Lower lobe of right lung (tissue), 2 donors: Measurements from ENCODE around the gene ARHGEF28. TPM values are rescaled to one million over a fixed set of nuclear protein-coding genes. Genes with fewer than 3 reads are reported as not detected.

Experiments used
- ATAC-seq, 2 donors: fragments of 200-7000 bp; cut with Tn5 transposase; one replicate each; pipeline ENCODE4 v1.9.1; 2020 to 2022; ENCODE audit warnings: mild to moderate bottlenecking in 2 of 2, moderate library complexity in 2 of 2
- DNase-seq: peaks from one replicate; pipeline ENCODE4 v3.0.0-alpha.2; 2020
- H3K27ac ChIP-seq: fragments of 200-600 bp; one replicate; pipeline ENCODE4 v1.8.0; 2022
- H3K27me3 ChIP-seq: fragments of 200-600 bp; one replicate; pipeline ENCODE4 v1.8.0; 2022; ENCODE audit warnings: low read depth
- H3K36me3 ChIP-seq: fragments of 200-600 bp; one replicate; pipeline ENCODE4 v1.8.0; 2022; ENCODE audit warnings: mild to moderate bottlenecking
- H3K4me1 ChIP-seq: fragments of 200-600 bp; one replicate; pipeline ENCODE4 v1.8.0; 2022
- H3K4me3 ChIP-seq: fragments of 200-600 bp; one replicate; pipeline ENCODE4 v1.8.0; 2022; ENCODE audit warnings: mild to moderate bottlenecking
- H3K9me3 ChIP-seq: fragments of 200-600 bp; one replicate; pipeline ENCODE4 v1.8.0; 2022
- CTCF ChIP-seq: fragments of 200-600 bp; IDR thresholded peaks from one replicate; pipeline ENCODE4 v1.8.0; 2022; ENCODE audit warnings: antibody characterized with exemption, mild to moderate bottlenecking
- intact Hi-C: fragments of 100-400 bp; cut with DNase I; formaldehyde crosslinking; loops from one replicate; pipeline ENCODE4 v1.11.0; 2022
- total RNA-seq: library from RNA; stranded (reverse); fragmentation: NEBNext Ultra II Directional; extraction: Animal tissue kit (Norgen Biotek cat#: 25700); gene quantifications from one replicate; pipeline ENCODE4 v1.2.1, GENCODE V29; 2021
- donor health status: DM: no; HTN: yes; CAD: no; lungs with severe emphysema.

ARHGEF28 gene
- total RNA-seq, 1 donor from 2014 or later: 30.4 TPM

- intact Hi-C loops: no loop called here
- Histone ChIP-seq H3K4me1 (peaks cover 7% of the 10 kb centered on the region), H3K9me3 (no peaks in the 10 kb centered on the region), H3K36me3 (no peaks in the 10 kb centered on the region), H3K27ac (no peak overlapping the region), H3K4me3 (no peak overlapping the region), H3K27me3 (peaks cover 3% of the 10 kb centered on the region)
- no peak for ATAC-seq
- TF ChIP-seq CTCF: no peak
- DNase-seq: no peak
Measured at GRCh38 chr5:73630765-73631164, 4.8 kb downstream of the ARHGEF28 start.

- no peak for TF ChIP-seq CTCF
- Histone ChIP-seq H3K9me3 (no peaks in the 10 kb centered on the region), H3K27me3 (peaks cover 3% of the 10 kb centered on the region), H3K27ac (no peak overlapping the region), H3K4me3 (no peak overlapping the region), H3K4me1 (peaks cover 3% of the 10 kb centered on the region), H3K36me3 (no peaks in the 10 kb centered on the region)
- no peak for ATAC-seq
- DNase-seq: no peak
- intact Hi-C loops: no loop called here
Measured at GRCh38 chr5:73631500-73631899, 5.5 kb downstream of the ARHGEF28 start.

- Histone ChIP-seq H3K4me1 (no peaks in the 10 kb centered on the region), H3K4me3 (no peak overlapping the region), H3K27ac (no peak overlapping the region), H3K27me3 (peaks cover 3% of the 10 kb centered on the region), H3K36me3 (no peaks in the 10 kb centered on the region), H3K9me3 (no peaks in the 10 kb centered on the region)
- ATAC-seq: no peak
- TF ChIP-seq CTCF: no peak
- intact Hi-C loops: no loop called here
- no peak for DNase-seq
Measured at GRCh38 chr5:73633060-73633459, 7.1 kb downstream of the ARHGEF28 start.

- no peaks in the 10 kb centered on the region for H3K36me3 ChIP-seq
- no peaks in the 10 kb centered on the region for H3K9me3 ChIP-seq
- no peak overlapping the region for H3K27ac ChIP-seq
- H3K4me3 ChIP-seq: no peak overlapping the region
- no peak for DNase-seq
- H3K27me3 ChIP-seq: no peaks in the 10 kb centered on the region
- no peak for TF ChIP-seq CTCF
- intact Hi-C loops: no loop called here
- no peak for ATAC-seq
- H3K4me1 ChIP-seq: peaks cover 7% of the 10 kb centered on the region
Measured at GRCh38 chr5:73636408-73636807, 10.4 kb downstream of the ARHGEF28 start.

GRCh38 chr5:73637565-73637964, 11.6 kb downstream of the ARHGEF28 start:
- H3K27me3 ChIP-seq: no peaks in the 10 kb centered on the region
- TF ChIP-seq CTCF: no peak
- no peak overlapping the region for H3K4me3 ChIP-seq
- intact Hi-C loops: no loop called here
- no peaks in the 10 kb centered on the region for H3K9me3 ChIP-seq
- H3K27ac ChIP-seq: no peak overlapping the region
- ATAC-seq (no peak), DNase-seq (no peak)
- H3K36me3 ChIP-seq: no peaks in the 10 kb centered on the region
- H3K4me1 ChIP-seq: peaks cover 7% of the 10 kb centered on the region
